Measurements from ENCODE around the gene GRHL3.

The GRHL3 gene

DNA sequence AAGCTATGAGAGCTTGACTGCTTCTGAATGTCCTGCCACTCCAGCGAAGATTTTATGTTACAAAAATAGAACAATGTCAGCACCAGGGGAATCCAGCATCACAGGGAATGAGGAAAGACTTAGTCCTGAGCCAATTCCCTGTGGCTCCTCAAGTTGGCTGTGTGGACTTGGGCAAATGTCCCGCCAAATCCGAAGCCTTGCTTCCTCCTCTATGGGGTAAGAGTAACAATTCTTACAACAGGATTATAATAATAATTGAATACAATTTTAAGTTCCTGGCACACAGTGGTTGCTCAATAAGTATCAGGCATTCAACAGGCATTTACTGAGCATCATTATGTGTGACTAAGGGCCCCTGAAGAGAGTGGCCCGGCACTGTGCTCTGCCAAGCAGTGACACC lies 50.0 kb downstream of the GRHL3 start:
- no peak for DNase-seq (ENCODE audit: low read depth in 2 of 2, low spot score in 1 of 2)

DNA sequence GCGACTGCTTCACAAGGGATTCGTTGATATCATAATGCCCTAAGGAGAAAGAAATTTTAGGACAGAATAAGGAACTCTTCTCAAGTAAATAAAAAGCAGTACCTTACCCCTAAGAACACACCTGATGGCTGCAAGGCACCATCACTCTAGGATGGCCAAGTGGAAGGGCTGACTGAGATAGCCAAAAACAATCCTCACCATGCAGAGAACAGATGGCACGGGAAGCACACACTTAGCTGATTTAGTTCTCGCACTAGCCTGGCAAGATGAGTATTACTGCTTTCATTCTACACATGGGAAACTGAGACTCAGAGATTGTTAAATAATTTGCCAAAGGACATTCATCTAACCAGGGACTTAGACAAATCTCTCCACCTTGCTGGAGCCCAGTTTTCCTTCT lies 50.6 kb downstream of the GRHL3 start:
- no peak for DNase-seq (ENCODE audit: low read depth in 2 of 2, low spot score in 1 of 2)

DNA sequence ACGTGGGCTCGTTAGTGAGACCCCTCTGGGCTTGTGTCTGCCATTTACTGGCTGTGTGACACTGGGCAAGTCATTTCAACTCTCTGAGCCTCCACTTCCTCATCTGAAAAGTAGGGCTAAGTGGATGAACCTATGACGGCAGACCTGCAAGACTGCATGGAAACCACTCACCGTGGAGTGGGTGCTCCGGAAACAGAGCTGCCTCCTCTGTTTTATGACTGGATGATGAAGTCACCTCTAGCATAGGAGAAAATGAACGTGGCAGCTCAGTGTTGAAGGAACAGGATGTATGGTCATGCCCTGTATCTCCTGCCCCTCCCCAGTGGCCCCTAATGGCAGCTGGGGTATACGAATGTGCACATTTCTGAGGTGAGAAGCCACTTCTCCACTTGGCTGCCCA lies 53.9 kb downstream of the GRHL3 start:
- DNase-seq (ENCODE audit: low read depth in 2 of 2, low spot score in 1 of 2) = no peak

DNA sequence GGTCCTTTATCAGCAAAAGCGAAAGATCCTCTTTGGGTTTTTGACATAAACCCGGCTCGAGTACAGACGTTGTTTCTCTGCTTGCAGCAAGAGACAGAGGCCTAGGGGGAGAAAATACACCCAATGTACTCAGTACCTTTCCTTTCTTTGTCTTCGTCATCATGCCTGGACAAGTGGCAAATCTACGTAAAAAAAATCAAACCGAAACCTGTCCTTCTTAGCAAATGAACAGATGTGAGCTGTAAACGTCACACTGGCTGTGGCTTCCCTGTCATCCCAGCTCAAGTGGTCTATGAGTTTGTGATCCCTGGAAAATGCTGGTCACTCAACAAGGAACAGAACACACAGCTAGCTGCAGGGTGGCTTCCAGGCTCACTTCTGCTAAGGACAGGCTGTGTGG lies 54.6 kb downstream of the GRHL3 start:
- DNase-seq (ENCODE audit: low read depth in 2 of 2, low spot score in 1 of 2) = no peak

DNA sequence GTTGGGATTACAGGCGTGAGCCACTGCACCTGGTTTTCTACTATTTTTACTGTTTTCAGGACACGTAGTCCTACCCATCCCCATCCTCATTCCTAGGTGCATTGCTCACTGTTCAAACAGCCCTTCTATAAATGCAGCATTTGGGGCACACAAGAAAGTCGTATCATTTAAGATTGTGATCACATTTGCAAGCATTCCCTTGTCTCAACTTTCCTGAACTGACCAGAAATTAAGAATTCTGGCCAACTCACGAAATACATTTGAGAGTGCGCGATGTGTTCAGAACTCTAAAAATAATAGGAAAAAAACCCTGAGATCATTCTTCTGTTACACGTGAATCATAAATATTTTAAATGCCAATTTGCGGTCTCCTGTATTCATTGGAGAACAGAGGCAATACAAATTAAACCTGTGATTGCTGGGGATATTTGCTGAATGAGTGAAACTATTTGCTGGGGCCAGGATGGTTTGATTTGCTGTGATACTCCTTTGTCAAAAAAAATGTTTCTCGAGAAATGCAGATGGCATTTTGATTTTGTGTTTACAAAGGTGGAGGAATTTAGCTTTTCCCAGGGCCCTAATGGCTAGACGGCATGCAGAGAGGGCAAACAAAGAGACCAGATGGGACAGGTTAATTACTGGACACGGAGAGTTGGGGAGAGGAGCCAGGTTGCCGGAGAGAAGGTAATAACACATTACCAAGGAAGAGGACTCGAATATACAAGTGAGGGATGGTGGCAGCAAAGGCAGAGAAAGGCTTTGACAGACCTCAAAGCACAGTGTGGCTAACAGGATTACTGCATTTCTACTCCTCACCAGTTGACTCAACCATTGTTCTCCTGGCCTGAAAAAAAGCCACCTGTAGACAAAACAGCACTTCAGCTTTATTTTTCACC lies 56.0 kb downstream of the GRHL3 start:
- no peak for DNase-seq (ENCODE audit: low read depth in 2 of 2, low spot score in 1 of 2)

DNA sequence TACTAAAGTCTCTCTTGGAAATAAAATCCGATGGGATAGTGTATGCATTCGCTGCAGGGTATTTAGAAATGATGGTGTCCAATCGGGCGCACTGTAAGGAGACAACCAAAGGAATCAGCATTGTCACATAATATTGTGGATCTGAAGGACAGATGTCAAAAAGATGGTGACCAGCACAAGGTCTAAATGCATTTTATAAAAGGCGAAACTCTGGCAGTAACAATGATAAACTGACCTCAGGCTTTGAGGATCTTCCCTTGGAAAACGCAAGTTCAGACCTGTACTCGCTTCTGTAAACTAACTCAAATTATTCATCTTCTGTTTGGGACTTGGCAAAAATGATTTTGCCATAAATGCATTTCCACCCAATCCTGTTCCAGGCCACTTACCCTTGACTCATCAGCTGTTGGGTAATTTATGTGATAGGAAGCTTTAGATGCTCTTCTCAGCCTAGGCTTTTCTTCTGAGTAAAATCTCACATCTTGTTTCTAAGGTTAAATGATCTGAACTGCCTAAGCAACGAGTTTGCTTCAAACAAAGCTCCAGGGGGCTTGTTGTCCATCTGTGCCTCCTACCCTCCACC lies 60.7 kb downstream of the GRHL3 start:
- no peak for DNase-seq (ENCODE audit: low read depth in 2 of 2, low spot score in 1 of 2)

DNA sequence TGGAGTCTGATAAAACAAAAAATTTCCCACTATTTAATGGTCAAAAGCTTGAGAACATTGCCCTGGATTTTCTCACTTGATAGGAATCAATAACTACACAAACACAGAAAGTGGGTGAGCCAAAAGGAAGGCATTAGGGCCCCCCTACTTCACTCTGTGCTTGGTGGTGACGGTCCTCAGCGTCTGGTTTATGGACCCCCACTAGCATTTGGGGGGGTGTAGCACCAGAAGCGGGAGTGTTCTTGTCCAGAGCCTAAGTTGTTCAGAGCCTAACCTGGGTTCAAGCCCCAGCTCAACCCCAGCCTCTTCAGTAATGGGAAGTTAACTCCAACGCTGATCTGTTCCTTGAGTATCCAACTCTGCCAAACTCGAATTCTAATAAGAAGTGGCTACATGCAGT lies 61.4 kb downstream of the GRHL3 start:
- DNase-seq (ENCODE audit: low read depth in 2 of 2, low spot score in 1 of 2) = no peak

DNA sequence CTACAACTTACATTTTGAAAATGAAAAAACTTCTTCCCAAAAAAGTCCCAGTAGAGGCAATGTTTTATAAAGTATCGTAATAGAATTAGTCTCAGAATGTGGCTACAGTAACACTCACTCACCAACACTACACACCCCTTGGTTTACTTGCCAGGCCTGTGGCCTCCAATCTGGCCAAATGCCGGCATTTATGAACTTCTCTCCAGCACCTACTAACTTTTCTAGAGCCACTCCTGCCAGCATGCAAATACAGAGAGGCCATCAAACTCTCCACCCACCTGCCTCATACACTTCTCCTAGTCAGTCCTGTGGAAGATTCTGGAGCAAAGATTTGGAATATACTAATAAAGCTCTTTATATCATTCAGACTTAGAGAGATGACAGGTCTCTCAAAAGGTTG lies 62.1 kb downstream of the GRHL3 start:
- no peak for DNase-seq (ENCODE audit: low read depth in 2 of 2, low spot score in 1 of 2)

DNA sequence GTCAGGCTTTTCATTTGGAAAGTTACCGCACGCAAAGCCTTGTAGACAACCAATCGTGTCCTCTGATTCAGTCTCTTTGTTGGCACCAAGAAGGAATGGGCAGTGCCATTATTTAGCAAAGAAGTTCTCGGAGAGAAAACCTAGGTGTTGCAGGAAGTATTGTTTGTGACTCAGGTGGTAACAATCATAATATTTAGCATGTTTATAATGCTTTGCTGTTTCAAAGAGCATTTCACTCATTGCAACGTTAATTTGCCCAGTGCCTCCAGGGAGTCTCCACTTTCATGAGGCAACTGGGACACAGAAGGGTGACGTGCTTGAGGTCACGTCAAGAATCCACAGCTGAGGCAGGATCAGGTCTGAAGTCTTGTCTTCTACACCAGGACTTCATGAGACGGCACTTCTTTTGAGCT lies 63.0 kb downstream of the GRHL3 start:
- DNase-seq (ENCODE audit: low read depth in 2 of 2, low spot score in 1 of 2) = no peak

DNA sequence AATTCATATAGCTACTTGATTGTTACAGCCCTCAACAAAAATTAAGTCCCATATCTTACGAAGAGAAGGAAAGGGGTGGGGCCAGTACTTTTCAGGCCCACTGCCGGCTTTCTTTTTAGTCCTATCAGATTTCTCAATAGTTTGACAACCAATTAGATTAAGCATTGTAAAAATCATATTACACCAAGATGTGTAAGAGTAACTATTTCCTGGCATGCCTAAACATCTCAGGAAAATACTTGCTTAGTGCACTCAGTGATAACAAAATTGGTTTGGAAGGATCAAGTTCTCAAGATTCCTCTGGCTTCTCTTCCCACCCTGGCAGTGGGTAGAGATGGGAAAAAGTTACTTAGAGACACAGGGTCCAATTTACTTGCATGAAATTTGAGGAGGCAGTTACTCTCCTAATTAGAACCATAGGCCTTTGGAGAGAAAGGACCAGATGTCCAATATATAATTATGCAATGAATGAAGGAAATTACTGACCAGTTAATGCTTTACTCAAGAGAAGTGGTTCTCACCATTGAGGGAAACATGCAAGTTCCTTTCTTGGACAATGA lies 64.3 kb downstream of the GRHL3 start:
- DNase-seq (ENCODE audit: low read depth in 2 of 2, low spot score in 1 of 2) = no peak

DNA sequence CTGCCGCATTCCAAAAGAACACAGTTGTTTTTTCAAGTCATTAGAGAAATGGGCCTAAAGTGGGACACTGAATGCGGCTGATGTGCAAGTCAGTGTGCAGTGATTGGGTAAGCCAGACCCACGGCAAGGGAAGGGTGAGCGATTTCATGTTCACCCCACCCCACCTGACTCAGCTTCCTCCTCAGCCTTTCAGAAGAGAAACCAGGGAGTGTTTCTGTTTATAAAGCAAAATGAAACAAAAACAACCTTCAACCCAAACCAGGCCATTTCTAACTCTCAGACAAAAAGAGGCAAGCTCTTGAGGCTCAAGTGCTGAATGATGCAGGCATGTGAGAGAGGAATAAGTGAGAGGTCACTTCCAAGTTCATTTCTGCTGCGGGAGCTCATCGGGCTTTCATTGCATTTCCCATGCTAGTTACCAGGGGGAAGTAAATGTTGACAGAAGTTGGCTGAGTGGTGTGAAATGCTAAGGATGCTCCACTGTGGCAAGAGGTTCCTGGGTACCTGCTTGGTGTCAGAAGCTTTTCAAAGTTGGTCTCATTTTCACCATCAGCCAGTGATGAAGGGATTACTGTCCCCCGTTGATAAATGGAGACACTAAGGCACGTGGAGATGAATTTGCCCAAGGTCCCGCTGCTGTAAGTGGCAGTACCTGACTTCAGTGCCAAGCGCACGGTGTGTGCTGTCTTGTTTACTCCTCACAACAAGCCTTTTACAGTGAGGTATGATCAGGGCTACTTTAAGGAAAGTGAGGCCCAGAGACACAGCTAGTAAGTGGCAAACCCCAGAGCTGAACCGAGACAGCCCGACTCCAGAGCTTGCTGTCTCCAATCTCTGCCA lies 65.3 kb downstream of the GRHL3 start:
- DNase-seq (ENCODE audit: low read depth in 2 of 2, low spot score in 1 of 2) = no peak

DNA sequence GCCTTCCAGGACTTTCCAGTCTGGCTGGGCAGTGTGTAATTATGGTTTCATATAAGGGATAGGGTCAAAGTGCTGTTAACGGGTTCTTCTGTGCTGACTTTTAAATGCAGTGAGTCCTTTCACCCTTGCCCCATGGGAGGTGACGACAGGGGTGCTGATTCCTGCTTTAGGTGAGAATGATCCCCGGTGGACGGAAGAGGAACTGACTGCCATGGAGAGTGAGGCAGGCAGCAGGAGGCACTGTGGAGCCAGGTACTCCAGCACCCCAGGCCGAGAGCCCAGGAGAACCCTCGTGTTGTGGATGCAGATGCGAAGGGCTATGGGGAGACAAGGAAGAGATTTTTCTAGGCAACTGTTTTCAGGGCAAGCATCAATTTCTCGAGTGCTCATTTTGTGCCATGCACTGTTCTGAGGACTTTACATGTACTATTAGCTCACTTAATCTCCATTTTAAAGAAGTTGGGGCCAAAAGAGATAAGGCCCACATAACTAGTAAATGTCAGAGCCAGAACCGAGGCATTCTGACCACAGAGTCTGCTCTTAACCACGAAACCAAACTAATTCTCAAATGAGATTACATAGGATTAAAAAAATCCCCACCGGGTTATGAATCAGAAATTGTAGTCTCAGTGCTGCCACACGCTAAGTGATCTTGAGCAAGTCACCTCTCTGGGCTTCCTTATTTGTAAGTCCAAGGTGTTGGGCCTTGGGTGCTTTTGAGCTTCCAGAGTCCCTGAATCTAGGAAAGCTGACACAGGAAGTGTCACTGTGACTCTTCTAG lies 66.2 kb downstream of the GRHL3 start:
- DNase-seq (ENCODE audit: low read depth in 2 of 2, low spot score in 1 of 2) = no peak

DNA sequence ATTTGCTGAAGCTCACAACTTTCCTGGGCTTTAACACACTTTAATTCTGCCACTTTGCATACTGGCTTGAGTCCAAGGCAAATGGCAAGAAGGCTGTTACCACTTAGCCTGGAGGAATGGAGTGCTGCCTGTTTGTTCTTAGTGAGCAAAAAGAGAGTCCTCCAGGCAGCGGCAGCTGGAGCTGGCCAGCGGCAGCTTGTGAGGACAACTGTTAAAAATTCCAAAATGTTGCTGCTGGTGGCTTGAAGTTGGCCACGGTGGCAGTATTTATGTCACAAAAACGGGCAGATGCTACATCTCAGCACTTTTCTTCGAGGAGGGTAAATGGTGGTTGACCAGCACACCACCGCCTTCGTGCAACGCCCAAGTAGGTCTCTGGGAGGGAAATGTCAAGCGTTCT lies 67.1 kb downstream of the GRHL3 start:
- no peak for DNase-seq (ENCODE audit: low read depth in 2 of 2, low spot score in 1 of 2)

DNA sequence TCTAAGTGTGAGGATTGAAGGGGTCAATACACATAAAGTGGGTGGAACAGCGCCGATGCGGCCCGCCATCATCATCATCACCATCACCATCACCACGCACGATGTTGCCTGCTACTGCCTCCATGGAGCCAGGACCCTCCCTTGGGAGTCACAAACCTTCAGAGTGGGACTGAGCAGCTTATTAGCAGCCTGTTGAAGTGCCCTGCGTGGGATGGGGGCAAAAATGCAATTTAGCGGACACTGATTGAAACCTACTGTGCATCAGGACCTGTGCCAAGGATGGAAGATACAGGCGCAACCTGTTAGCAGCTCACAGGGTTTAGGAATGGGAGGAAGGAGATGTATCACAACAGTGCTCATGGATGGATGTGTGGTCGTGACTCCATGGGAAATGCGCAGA lies 67.8 kb downstream of the GRHL3 start:
- DNase-seq (ENCODE audit: low read depth in 2 of 2, low spot score in 1 of 2) = no peak

DNA sequence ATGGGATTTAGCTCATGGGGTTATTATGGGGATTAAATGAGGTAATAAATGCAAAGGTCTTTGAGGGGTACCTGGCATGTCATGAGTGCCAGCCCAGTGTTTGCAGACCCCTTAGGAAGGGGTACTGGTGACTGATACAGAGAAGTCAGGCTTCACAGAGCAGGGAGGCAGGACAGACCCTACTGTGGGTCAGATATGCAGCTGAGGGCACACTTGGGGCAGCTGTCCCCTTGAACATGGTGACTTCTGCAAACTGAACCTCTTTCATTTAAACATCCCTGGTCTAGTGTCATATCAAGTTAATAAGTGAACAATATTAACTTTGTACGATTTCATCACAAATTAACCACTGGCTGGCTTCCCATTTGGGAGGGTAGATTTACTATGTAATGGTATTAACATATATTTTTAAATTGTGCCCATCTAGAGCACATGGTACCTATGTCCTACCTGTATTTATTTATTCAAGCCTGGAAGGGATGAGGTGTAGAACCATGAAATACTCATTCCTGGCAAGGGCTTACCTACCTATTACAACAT lies 68.5 kb downstream of the GRHL3 start:
- DNase-seq (ENCODE audit: low read depth in 2 of 2, low spot score in 1 of 2) = no peak

DNA sequence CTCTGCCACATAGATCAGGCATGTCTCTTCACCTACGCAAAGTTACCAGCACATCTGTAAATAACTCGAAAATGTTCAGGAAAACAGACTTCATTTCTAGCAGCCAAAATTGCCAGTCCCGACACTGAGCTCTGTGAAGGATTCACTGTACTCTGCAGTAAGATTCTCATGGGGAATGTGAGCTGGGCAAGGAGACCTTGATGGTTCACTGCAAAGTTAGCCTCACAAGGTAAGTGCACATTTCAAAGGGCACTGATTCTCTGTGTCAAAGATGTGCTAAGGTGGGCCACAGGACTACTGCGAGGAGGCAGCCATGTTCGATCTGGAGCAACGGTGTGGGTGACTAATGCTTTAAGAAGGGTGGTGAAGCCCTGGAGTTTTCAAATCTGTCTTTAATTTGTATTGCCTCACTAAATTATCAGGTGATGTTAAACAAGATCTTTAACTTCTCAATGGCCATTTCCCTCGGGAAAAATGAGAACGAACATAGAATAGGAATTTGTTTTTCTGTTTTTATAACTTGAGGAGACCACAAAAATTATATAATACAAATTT lies 69.3 kb downstream of the GRHL3 start:
- no peak for DNase-seq (ENCODE audit: low read depth in 2 of 2, low spot score in 1 of 2)

DNA sequence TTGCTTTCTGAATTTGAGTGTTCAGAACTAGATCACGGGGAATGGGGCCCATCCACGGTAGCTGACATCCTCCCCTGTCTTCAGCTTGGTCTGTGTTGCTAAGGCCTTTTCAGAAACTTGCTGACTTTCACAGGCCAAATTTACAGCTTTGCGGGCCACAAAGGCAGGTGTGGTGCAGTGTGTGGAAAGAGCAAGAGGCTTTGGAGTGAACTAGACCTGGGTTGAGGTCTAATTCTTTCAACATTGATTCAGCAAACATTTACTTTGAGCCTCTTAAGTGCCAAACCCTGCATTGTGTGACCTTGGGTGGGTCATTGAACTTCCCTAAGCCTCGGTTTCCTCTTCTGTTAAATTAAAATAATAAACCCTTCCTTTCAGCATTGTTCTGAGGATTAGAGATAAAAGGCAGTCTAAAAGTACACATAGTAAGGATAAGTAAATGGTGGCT lies 70.1 kb downstream of the GRHL3 start:
- no peak for DNase-seq (ENCODE audit: low read depth in 2 of 2, low spot score in 1 of 2)

DNA sequence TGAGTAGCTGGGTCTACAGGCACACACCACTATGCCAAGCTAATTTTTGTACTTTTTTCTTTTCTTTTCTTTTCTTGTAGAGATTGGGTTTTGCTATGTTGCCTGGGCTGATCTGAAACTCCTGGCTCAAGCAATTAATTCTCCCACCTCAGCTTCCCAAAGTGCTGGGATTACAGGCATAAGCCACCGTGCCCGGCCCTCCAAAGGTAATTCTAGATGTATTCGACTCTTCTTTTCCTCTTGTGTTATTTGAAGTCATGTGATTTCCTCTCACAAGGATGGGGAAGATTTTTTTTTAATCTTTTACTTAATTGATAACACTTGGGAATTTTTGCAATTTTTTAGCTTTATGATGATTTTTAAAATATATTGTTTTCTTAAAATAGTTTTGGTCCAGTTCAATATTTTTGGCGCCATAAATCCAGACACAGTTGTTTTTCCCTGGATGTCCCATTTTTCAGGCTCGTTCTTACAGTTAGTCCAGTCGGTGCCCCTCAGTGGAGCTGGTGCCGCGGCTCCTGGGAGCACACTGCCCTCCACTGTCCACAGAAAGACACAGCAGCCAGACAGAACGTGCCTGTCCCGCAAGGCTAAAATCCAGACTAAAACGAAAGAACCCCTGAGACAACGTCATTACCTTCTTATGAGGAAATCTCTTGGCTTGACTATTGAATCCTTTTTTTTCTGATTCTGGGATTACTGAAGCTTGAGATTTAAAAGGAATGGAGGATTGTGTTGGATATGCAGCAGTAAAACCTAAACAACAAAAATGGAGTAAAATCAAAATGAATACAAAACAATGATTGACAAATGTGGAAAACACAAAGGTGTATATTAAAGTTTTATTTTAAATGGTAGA lies 72.0 kb downstream of the GRHL3 start:
- DNase-seq (ENCODE audit: low read depth in 2 of 2, low spot score in 1 of 2) = peak in 1 of 2 donors; percentile 42

DNA sequence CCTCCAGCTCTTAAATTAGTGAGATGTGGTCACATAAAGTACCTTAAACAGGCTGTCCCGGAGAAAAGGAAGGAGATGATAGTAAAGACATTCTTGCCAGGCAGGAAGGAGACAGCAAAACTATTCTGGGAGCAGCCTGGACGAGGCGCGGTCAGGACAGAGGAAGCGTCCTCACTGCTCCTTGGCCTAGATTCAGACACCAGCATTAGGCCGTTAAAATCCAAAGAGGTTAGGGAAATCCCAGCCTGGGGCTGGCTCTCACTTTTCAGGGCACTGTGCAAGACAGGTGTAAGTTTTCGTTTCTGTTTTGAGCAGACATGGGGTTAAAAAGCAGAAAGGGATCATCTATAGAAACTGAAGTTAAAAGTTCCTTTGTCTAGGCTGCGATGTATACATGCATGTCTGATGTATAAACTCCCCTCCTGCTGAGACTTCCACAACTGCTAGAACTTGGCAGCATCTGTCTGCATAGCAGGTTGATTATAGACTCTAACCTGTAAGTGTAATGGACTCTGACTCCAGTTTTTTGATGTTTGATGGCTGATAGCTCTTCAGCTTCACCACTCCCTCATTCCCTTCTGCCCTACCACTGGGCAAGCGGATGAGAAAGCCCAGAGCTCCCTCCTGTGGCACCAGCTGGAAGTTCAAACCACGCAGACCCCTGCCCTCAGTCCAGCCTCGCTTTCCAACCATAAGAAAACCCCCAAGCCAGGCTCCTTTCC lies 72.9 kb downstream of the GRHL3 start:
- DNase-seq (ENCODE audit: low read depth in 2 of 2, low spot score in 1 of 2) = no peak
